Renal cortical epithelial cell (primary cell): ENCODE measurements around the gene SMARCD2. TPM values are rescaled to one million over a fixed set of nuclear protein-coding genes. Genes with fewer than 3 reads are reported as not detected.
A peak's percentile ranks its signal among the peaks of the same experiment; 100 is the strongest.
"Not testable (repeated sequence)": the region's sequence is repeated elsewhere in the genome, so short reads cannot be mapped to it uniquely, and the experiment has no call there.

Experiments used
- DNase-seq: peaks from one replicate; pipeline ENCODE4 v3.0.0-alpha.2; 2011; ENCODE audit warnings: low read depth
- total RNA-seq: library from RNA; depleted of rRNA; stranded (reverse); fragments of >200 nt; gene quantifications from 2 replicates; pipeline ENCODE4 v1.2.3, GENCODE V29; 2014

The SMARCD2 gene
- 65.2 and 96.2 TPM in 2 replicates for total RNA-seq

GRCh38 chr17:63842540-63843386 is at the start of gene SMARCD2:
Gene SMARCD2, minus strand, starts transcription at chr17:63842685. Its CDS starts 11 bp downstream, at chr17:63842674.
- peak; percentile 92 for DNase-seq

DNA sequence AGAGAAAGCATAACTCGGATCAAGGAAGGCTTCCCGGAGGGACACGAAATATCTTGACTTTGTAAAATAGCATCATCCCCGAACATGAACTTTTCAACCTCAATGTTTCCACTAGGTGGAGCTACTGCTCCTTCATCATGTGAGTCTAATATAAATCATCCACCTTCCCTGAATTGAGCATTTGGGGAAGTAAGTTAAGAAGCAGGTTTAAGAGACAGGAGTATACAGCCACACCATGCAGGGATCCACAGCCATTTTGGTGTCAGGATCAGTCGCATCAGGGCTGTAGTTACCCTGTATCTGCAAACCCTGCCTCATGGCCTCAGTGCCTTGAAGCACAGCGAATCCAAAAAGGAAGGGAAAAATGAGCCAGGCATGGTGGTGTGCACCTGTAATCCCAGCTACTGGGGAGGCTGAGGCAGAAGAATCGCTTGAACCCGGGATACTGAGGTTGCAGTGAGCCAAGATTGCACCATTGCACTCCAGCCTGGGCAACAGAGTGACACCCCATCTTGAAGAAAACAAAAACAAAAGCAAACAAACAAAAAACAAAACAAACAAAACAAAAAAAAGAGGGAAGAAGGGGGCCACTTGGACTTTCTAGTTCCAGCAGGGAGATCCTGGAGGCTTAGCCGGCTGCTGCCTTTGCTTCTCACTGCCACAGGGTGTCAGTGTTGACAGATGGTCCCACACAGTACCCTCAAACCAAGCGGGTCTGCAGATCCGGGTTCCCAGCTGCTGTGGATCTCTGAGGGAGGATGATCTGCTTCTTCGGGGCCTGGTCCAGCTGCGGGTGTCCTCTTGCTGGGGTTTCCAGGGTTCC is 46.8 kb upstream of the SMARCD2 start:
- DNase-seq, result not testable (repeated sequence)

GRCh38 chr17:63885119-63885518 is 42.6 kb upstream of the SMARCD2 start:
- not testable (repeated sequence) for DNase-seq

DNA sequence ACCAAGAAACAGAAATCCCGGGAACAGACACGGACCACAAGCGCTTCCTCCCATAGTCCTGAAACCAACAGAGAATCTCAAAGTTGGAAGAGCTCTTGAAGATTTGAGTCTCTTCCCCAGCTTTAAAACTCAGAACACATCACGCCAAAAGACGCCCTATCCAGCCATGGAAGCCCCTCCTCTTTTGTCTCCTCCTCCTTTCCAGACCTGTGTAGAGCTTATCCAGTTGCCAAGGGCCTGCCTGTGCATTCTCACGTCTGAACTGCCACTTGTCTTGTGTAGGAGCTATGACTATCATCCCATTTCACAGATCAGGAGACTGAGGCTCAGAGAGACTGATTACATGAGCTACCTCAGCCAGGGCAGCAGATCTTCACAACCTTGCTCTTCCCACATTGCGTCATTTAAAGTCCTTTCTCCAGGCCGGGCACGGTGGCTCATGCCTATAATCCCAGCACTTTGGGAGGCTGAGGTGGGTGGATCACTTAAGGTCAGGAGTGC is 40.2 kb upstream of the SMARCD2 start:
- DNase-seq, result not testable (repeated sequence)

DNA sequence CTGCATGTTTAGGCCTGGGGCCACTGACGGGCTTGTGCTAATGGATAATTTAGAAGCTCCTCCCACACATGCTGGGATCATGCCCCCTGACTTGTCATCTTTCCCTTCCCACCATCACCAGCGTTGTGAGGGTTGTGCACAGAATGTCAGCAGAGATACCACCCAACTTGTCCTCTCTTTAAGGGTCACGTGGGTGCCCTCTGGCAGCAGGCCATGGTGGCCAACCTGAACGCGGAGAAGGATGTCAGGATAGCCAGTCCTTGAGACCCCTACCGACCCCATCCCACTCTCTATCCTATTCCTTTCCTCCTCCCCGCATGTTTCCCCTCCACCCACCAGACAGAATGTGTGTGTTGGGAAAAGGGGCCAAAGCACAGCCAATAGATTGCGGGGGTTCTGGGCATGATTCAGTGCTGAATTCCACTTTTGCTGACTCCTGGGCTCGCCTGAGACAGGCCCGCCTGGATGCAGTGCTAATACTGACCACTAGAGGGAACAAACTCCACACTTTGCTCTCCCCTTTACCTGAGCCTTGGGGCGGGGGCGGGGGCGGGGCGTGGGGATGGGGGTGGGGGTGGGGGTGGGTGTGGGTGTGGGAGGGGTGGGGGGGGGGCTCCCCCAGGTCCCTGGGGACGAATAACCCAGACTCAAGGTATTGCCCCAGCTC is 39.6 kb upstream of the SMARCD2 start, which contains the start of gene GH2:
Gene GH2 (minus strand): TSS at position 10 of the 667 bp plus-strand sequence. CDS start 143 bp downstream, outside the sequence.
- peak; percentile 32 for DNase-seq

DNA sequence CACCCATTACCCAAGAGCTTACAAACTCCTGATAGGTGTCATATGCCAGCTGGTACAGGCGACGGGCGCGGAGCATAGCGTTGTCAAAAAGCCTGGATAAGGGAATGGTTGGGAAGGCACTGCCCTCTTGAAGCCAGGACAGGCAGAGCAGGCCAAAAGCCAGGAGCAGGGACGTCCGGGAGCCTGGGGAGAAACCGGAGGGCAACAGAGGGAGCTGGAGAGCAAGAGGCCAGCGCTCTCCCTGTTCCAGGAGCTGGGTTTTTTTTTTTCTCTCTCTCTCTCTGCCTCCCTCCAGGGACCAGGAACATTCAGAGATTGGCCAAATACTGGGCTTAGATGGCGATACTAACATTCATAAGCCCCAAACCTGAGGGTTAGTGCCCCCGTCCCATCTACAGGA is 38.9 kb upstream of the SMARCD2 start:
- not testable (repeated sequence) for DNase-seq

- no peak for DNase-seq
These were observed 38.2 kb upstream of the SMARCD2 start for GRCh38 chr17:63880706-63881105.

DNA sequence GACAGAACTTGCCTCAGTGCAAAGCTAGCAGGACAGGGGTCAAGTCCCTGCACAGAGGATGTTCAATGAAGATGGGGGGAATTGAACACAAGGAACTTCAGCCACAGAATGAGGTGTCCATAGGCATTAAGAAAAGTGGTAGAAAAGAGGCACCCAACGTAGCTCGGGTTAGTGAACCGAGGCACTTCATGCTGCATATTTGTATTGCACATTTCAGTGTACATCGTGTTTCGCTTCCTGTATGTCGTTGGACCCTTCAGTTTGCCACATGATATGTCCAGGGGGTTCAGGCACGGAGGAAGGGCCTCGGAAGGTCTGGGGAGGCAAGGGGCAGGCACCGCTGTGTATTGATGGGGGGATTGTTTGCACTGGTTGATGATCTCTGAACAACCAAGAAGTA is 35.9 kb upstream of the SMARCD2 start:
- DNase-seq, result not testable (repeated sequence)

GRCh38 chr17:63874693-63875092 is 32.2 kb upstream of the SMARCD2 start:
- DNase-seq, result not testable (repeated sequence)

- not testable (repeated sequence) for DNase-seq
These were observed 31.7 kb upstream of the SMARCD2 start for GRCh38 chr17:63874061-63874626.

DNA sequence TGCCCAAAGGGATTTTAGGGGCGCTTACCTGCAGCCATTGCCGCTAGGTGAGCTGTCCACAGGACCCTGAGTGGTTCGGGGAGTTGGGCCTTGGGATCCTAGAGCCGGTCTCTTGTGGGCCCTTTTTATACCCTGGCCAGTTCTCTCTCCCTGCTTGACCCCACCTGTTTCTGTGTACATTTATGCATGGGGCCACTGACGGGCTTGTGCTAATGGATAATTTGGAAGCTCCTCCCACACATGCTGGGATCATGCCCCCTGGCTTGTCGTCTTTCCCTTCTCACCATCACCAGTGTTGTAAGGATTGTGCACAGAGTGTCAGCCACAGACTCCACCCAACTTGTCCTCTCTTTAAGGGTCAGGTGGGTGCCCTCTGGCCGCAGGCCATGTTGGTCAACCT is 31.1 kb upstream of the SMARCD2 start, which contains the start of gene CSH2:
Gene CSH2 (minus strand): TSS at position 101 of the 400 bp plus-strand sequence. CDS start 63 bp downstream, at position 38.
- not testable (repeated sequence) for DNase-seq

DNA sequence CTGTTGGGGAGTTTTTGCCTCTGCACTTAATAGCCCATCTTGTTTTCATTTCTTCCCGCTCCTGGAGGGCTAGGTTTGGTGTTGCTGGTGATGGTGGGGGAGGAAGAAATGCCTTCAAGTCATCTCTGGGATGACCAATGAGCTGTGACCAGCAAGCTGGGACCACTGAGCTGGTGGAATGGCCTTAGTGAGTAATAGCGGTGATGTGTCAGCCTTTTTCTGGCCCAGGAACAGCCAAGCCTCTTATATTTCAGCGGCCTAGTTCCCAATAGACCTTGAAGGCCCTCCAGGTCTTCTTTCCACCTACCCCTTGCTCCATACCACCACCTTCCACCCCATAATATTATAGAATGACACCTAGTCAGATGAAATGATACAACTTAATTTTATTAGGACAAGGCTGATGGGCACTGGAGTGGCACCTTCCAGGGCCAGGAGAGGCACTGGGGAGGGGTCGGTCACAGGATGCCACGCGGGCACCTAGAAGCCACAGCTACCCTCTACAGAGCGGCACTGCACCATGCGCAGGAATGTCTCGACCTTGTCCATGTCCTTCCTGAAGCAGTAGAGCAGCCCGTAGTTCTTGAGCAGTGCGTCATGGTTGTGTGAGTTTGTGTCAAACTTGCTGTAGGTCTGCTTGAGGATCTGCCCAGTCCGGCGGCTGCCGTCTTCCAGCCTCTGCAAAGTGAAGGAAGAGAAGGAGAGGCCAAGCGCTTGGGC is 29.3 kb upstream of the SMARCD2 start:
- peak; percentile 65 for DNase-seq

DNA sequence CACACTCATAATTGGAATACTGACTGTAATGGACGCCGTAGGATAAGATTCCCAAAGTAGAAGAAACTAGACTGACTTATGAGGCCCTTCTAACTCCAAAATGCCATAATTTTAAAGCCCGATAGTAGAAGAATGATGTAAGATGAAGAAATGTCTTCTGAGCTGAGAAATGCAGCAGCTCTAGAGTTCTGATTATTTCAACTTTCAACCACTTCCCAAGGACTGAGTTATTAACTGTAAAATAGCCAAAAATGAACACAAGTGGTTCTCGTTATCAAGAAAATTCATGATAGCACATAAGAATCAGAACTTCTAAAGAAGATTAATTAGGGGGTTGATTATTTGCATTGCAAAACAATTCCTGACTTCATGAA is 27.8 kb upstream of the SMARCD2 start:
- DNase-seq, result not testable (repeated sequence)

GRCh38 chr17:63869491-63870291 is 27.2 kb upstream of the SMARCD2 start:
- peak; percentile 43 for DNase-seq

DNA sequence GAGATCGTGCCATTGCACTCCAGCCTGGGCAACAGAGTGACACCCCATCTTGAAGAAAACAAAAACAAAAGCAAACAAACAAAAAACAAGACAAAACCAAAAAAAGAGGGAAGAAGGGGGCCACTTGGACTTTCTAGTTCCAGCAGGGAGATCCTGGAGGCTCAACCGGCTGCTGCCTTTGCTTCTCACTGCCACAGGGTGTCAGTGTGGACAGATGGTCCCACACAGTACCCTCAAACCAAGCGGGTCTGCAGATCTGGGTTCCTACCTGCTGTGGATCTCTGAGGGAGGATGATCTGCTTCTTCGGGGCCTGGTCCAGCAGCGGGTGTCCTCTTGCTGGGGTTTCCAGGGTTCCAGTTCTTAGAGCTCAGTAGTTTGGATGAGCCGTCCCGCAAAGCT is 24.1 kb upstream of the SMARCD2 start:
- not testable (repeated sequence) for DNase-seq

DNA sequence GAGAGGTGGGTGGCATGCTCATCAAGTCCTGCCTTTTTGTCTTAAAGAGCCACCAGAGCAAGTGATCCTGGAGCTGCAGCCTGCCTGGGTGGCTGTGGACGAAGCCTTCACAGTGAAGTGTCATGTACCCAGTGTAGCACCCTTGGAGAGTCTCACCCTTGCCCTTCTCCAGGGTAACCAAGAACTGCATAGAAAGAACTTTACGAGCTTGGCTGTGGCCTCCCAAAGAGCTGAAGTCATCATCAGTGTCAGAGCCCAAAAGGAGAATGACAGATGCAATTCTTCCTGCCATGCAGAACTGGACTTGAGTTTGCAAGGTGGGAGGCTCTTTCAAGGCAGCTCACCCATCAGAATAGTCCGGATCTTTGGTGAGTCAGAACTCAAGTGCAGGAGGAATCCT is 16.8 kb upstream of the SMARCD2 start:
- no peak for DNase-seq

DNA sequence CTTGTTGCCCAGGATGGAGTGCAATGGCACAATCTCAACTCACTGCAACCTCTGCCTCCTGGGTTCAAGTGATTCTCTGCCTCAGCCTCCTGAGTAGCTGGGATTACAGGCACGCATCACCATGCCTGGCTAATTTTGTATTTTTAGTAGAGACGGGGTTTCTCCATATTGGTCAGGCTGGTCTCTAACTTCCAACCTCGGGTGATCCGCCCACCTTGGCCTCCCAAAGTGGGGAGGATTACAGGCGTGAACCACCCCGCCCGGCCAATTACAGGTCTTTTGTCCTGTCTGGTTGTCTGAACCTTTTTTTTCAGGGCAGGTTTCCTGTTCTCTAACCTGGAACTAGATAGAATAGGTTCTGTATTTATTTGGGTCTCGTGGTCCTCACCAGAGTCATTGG is 13.9 kb upstream of the SMARCD2 start:
- not testable (repeated sequence) for DNase-seq

DNA sequence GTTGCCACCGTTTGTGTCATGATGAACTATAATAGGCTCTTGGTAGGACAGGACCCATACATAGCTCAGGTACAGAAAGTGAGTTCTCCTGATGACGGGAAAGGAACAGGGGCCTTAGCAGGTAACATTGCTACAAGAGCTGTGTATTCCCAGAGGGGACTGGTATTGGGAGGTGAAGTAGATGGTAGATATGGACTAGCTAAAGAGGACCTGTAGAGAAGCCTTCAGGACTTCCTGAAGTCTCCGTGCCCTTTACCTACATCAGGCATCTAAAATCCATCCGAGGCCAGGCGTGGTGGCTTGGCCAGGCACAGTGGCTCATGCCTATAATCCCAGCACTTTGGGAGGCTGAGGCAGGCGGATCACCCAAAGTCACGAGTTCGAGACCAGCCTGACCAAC is 12.7 kb upstream of the SMARCD2 start:
- DNase-seq, result no peak

- no peak for DNase-seq
These were observed 12.2 kb upstream of the SMARCD2 start for GRCh38 chr17:63854709-63855108.

DNA sequence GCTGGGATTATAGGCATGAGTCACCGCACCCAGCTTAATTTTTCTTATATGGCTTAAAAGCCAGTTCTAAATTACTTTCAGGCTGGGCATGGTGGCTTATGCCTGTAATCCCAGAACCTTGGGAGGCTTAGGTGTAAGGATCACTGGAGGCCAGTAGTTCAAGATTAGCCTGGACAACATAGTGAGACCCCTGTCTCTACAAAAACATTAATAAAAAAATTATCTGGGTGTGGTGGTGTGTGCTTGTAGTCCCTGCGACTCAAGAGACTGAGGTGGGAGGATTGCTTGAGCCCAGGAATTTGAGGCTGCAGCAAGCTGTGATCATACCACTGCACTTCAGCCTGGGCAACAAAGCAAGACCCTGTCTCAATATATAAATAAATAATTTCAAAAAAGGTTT is 10.8 kb upstream of the SMARCD2 start:
- no peak for DNase-seq
